Limb (tissue), 2 donors: ENCODE data around the gene ZNF692.
"Not testable (repeated sequence)": the region's sequence is repeated elsewhere in the genome, so short reads cannot be mapped to it uniquely, and the experiment has no call there.

ENCODE experiments used
- DNase-seq, 2 donors: peaks; one replicate each; pipeline ENCODE4 v3.0.0-alpha.2; 2016; ENCODE audit errors: extremely low spot score in 2 of 2

ZNF692 gene

GRCh38 chr1:248858891-248859889 is at the start of gene ZNF692:
TSS of gene ZNF692 (minus strand) at chr1:248859085. CDS start at chr1:248858309, 776 bp downstream.
- peak; percentile 96 to 97 for DNase-seq

- no peak for DNase-seq
Observed at GRCh38 chr1:248906753-248907661, 48.1 kb upstream of the ZNF692 start.

- peak; percentile 94 to 97 for DNase-seq
Observed at GRCh38 chr1:248906009-248906752, 47.3 kb upstream of the ZNF692 start, which contains the start of gene PGBD2. TSS of gene PGBD2 (plus strand) at chr1:248906235. CDS start at chr1:248913863, 7,628 bp downstream.

GRCh38 chr1:248905662-248906008 is 46.8 kb upstream of the ZNF692 start:
- no peak for DNase-seq

- DNase-seq = no peak
Observed at GRCh38 chr1:248904437-248905216, 45.7 kb upstream of the ZNF692 start.

- DNase-seq = no peak
Observed at GRCh38 chr1:248901578-248901977, 42.7 kb upstream of the ZNF692 start.

- no peak for DNase-seq
Observed at GRCh38 chr1:248900637-248901036, 41.8 kb upstream of the ZNF692 start.

- DNase-seq = no peak
Observed at GRCh38 chr1:248897412-248898337, 38.8 kb upstream of the ZNF692 start.

GRCh38 chr1:248894837-248895236 is 36.0 kb upstream of the ZNF692 start:
- DNase-seq = no peak

GRCh38 chr1:248892590-248892989 is 33.7 kb upstream of the ZNF692 start:
- DNase-seq = no peak

- DNase-seq = no peak
Observed at GRCh38 chr1:248891758-248892157, 32.9 kb upstream of the ZNF692 start.

- no peak for DNase-seq
Observed at GRCh38 chr1:248890549-248891498, 31.9 kb upstream of the ZNF692 start.

- not testable (repeated sequence) for DNase-seq
Observed at GRCh38 chr1:248889914-248890243, 31.0 kb upstream of the ZNF692 start.

- peak in 1 of 2 donors; percentile 47 for DNase-seq
Observed at GRCh38 chr1:248886237-248886895, 27.5 kb upstream of the ZNF692 start.

- DNase-seq = no peak
Observed at GRCh38 chr1:248885646-248886045, 26.8 kb upstream of the ZNF692 start.

GRCh38 chr1:248884632-248885295 is 25.9 kb upstream of the ZNF692 start:
- DNase-seq = no peak

- DNase-seq = not testable (repeated sequence)
Observed at GRCh38 chr1:248882427-248882826, 23.5 kb upstream of the ZNF692 start.
